ENCODE results near the gene DNTT.

Gene DNTT

DNA sequence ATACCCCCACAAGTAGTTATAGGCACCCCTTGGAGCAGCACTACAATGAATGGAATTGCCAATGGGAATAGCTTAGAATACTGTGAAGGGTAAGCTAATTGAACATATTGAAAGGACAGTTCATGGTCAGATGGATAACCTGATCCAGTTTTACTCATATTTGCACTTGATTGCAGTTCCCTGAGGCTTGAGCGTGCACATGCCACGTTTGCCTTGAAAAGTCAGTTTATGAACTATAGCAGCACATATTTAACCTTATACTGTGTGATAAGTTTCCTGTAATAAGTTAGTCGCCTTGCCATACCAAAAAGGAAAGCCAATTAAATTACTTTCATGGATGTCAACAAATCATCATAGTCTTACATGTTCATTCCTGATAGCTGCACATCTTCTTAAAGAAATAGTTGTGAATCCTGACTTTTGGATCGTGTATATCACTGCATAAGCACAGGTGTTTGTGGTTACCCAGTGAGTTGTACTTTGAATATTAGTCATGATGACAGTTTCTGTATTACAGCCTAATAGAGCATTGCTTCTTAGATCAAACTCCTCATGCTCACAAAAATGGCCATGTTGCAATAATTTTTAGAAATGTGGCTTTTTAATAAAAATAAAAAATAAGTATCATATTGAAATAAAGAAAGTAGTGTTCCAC is 21.6 kb downstream of the DNTT start:
- DNase-seq (ENCODE audit: low read depth in 1 of 2, low spot score in 1 of 2), result no peak
- no peak for TF ChIP-seq JUND (IDR thresholded peaks at IDR 0.05; ENCODE audit: low read depth)
- in situ Hi-C loops (cut with HindIII; ENCODE audit: low pct_unique_long_range_greater_than_20kb, low sequenced_read_pairs), result no loop called here

DNA sequence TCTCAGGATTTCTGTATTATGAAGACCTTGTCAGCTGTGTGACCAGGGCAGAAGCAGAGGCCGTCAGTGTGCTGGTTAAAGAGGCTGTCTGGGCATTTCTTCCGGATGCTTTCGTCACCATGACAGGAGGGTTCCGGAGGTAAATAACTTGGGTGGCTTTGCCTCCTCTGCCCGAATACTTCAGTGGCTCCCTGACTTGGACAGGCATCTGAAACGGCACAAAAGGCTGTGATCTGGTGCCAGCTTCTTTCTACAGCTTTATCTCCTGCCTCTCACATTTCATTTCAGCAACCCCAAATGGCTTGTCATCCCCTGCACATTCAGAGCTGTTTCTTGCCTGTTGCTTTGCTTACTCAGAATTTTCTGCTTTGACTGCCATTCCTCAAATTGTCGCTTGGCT is 23.2 kb downstream of the DNTT start:
- no peak for DNase-seq (ENCODE audit: low read depth in 1 of 2, low spot score in 1 of 2)
- TF ChIP-seq JUND (IDR thresholded peaks at IDR 0.05; ENCODE audit: low read depth), result no peak
- in situ Hi-C loops (cut with HindIII; ENCODE audit: low pct_unique_long_range_greater_than_20kb, low sequenced_read_pairs), result no loop called here

DNA sequence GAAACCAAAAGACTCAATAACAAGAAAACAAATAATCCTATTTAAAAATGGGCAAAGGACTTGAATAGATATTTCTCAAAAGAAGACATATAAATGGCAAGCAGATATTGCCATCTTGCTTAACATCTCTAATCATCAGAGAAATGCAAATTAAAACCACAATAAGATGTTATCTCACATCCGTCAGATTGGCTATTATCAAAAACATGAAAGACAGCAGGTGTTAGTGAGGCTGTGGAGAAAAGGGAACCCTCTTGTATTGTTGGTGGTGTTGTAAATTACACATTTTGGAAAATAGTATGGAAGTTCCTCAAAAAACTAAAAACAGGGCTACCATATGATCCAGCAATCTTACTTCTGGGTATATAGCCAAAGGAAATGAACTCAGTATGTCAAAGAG is 28.9 kb downstream of the DNTT start:
- no peak for TF ChIP-seq JUND (IDR thresholded peaks at IDR 0.05; ENCODE audit: low read depth)
- no peak for DNase-seq (ENCODE audit: low read depth in 1 of 2, low spot score in 1 of 2)
- in situ Hi-C loops (cut with HindIII; ENCODE audit: low pct_unique_long_range_greater_than_20kb, low sequenced_read_pairs), result no loop called here

DNA sequence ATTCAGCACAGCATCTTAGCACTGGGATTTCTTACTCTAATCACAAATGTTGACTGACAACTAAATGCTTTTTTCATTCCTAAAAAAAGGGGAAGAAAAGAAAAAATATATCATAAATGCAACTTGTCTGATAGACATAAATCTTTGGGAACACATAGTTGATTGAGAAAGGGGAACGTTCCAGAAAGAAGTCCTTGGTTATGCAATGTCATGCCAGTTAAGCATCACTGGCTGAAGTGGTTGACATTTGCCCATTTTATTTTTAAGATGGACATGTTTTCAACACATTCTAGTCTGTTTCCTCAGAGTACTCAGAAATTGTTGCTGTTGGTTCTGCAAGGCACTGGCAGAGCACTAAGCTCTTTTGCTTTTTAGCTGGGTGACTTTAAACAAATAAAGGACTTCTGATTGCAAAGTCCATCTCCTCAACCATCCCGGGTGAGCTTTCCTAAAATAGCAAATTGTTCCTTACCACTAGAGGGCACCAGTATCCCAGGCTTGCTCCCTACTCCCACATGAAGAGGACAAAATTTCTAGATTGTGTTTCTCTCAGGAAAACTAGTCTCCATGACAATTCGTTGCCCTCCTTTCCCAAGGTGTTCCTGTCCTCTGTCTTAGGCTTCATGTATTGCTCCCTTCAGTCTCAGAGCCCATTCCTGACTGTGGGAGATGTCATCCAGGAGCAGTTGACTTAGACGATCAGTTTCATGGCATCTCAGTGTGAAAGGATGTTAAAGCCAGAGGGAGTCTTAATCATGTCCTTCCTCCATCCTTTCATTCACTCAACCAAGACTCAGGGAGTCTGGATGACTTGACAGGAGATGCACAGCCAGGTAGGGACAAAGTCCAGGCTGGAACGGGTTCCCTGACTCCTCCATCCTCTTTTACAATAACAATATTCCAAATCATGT is 30.6 kb downstream of the DNTT start:
- no peak for TF ChIP-seq JUND (IDR thresholded peaks at IDR 0.05; ENCODE audit: low read depth)
- DNase-seq (ENCODE audit: low read depth in 1 of 2, low spot score in 1 of 2), result peak; percentile 51 to 67
- in situ Hi-C loops (cut with HindIII; ENCODE audit: low pct_unique_long_range_greater_than_20kb, low sequenced_read_pairs), result no loop called here

DNA sequence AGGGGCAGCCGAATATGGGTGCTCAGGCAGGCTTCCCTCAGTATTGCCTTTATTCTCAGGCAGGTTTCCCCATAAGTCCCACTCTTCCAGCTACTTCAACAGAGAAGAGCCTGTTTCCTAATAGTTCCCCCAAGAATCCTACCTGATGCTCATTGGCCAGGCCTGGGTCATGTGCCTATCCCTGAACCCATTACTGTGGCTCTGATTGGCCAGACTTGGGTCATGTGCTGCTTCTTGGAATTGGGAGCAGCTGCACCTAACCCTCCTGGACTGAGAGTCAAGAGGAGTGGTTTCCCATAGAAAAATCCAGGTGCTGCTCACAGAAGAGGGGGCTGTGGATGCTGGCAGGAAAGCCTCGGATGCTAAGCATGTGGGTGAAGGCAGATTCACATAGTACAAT is 32.9 kb downstream of the DNTT start:
- in situ Hi-C loops (cut with HindIII; ENCODE audit: low pct_unique_long_range_greater_than_20kb, low sequenced_read_pairs), result no loop called here
- no peak for TF ChIP-seq JUND (IDR thresholded peaks at IDR 0.05; ENCODE audit: low read depth)
- DNase-seq (ENCODE audit: low read depth in 1 of 2, low spot score in 1 of 2), result no peak

DNA sequence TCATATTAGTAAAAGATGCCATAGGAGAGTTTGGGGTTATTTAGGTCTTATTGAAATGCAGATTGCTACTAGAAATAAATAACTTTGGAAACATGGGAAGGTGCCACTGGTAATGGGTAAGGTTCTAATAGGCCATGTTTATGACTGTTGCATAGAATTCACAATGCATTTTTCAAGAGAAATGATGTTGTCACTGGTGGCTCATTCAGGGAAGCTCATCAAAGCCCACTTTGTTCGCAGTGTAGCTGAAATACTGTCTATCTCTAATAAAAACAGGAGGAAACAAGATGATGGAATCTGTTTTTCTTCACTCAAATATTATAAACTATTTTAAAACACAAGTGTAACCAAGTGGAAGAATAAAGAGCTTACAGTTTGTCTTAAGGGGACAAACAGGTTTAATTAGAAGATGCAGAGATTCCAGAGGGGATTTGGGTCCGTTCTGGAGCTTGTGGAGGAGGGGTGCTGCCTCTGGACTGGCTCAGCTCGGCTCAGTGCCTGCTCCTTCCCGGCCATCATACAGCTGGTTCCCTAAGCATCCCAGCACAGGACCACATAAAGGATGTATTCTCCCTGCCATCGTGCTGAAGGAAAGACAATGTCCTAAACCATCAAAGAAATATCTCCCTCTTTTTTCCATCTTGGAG is 34.2 kb downstream of the DNTT start:
- no peak for DNase-seq (ENCODE audit: low read depth in 1 of 2, low spot score in 1 of 2)
- in situ Hi-C loops (cut with HindIII; ENCODE audit: low pct_unique_long_range_greater_than_20kb, low sequenced_read_pairs), result no loop called here
- no peak for TF ChIP-seq JUND (IDR thresholded peaks at IDR 0.05; ENCODE audit: low read depth)

DNA sequence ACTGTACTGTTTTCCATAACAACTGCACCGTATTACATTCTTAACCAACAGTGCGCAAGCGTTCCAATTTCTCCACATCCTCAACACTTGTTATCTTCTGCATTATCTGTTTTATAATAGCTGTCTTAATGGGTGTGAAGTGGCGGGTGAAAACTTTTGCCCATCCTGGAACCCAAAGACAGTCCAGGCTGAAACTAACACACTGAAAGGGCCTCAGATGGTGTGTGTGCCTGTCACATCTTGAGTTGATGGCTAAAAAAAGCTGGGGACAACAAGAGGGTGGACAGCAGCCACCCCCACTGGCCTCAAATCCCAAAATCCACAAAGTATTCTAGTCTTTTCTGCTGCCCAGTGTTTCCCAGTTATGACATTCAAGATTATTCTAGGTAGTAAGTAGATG is 35.1 kb downstream of the DNTT start:
- TF ChIP-seq JUND (IDR thresholded peaks at IDR 0.05; ENCODE audit: low read depth), result no peak
- DNase-seq (ENCODE audit: low read depth in 1 of 2, low spot score in 1 of 2), result no peak
- in situ Hi-C loops (cut with HindIII; ENCODE audit: low pct_unique_long_range_greater_than_20kb, low sequenced_read_pairs), result no loop called here

DNA sequence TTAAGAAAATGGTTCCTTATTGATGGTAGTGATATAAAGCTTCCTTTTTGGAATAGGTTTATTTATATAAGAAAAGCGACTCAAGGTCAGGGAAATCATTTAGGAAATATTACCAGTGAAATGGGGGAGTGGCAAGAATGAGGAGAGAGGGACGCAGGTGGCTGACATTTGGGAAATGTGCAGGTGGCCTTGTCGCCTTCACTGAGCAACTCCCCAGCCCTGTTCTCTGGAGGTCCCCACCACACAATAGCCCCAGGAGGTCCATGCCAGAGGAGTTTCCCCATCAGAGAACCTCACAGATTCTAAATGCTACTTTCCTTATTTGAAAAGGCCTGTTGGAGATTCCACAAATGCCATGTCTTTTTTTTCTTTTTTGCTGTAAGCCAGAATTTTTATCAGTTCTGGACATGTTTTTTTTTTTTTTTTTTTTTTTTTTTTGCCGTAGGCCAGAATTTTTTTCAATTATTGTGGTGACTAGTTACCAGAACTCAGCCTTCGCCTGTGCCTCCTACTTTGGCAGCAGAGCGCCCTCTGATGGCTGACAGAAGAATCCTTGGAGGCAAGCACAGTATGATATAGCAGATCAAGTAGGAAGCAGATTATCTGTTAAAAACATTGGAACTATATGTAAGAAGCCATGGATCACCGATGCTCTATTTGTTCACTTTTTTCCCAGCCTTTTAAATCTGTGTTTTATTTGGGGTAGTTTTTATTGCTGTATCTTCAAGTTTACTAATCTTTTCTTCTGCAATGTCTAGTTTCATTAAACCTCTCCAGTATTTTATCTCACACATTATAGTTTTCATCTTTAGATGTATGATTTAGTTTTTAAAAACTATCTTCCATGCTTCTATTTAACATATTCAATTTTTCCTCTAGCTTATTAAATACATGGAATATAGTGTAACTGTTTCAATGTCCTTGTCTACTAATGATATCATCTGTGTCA is 36.0 kb downstream of the DNTT start:
- TF ChIP-seq JUND (IDR thresholded peaks at IDR 0.05; ENCODE audit: low read depth), result no peak
- in situ Hi-C loops (cut with HindIII; ENCODE audit: low pct_unique_long_range_greater_than_20kb, low sequenced_read_pairs), result no loop called here
- DNase-seq (ENCODE audit: low read depth in 1 of 2, low spot score in 1 of 2), result peak; percentile 17 to 79

DNA sequence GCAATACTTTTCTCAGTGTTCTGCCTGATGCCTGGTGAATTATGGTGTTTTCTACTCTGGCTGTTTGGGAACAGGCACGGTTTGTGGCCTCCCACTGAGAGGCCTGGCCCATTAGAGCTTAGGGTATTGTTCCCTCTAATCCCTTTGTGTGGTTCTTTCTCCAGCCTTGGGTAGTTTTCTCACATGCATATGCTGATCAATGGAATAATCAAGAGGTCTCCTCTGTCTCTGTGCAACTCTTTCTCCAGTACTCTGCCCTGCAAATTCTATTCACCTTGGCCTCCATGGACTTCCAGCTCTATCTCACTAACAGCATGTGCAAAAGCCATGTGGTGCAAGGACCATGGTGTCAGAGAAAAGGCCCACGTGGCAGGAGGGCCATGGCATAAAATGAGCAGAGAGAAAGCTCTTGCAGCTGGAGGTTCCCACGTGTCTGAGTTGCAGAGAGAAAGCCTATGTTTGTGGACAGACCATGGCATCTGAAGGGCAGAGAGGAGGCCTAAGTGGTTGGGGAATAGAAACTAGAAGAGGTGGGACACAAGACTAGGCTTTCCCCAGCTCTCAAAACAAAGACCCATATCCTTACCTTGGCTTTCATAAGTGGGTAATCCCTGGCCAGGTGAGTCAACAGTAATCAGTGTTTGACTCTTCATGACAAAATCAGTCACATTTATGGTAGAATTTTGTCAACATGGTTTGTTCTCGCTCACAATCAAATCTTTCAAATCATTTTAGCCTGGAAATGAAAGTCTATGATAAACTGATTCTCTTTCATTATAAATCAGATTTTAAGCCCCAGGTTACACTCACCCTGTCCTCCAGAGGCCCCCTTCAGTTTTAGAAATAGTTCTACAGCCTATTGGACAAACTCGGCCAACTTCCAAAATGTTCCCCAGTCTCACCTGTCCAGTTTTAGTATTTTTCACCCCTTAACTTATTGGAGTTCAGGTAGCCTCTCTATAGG is 37.3 kb downstream of the DNTT start:
- in situ Hi-C loops (cut with HindIII; ENCODE audit: low pct_unique_long_range_greater_than_20kb, low sequenced_read_pairs), result no loop called here
- DNase-seq (ENCODE audit: low read depth in 1 of 2, low spot score in 1 of 2), result no peak
- TF ChIP-seq JUND (IDR thresholded peaks at IDR 0.05; ENCODE audit: low read depth), result no peak

DNA sequence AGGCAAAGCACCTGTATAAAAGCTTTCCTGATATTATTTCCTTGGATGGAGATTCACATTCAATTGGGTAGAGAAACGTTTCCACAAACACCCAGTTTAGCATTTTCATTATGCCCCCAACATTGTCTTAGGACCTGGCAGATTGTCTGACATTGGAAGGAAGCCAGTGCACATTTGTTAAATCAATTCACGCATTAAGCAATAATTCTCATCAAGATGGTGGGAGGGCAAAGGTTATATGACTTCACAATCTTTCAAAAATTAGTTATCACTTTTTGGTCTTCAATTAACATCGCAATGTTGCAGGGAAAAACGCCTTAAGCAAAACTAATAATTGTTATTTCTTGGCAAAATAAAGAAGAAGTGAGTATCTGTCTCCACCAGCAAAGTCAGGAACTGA is 38.2 kb downstream of the DNTT start:
- no peak for TF ChIP-seq JUND (IDR thresholded peaks at IDR 0.05; ENCODE audit: low read depth)
- in situ Hi-C loops (cut with HindIII; ENCODE audit: low pct_unique_long_range_greater_than_20kb, low sequenced_read_pairs), result no loop called here
- no peak for DNase-seq (ENCODE audit: low read depth in 1 of 2, low spot score in 1 of 2)

DNA sequence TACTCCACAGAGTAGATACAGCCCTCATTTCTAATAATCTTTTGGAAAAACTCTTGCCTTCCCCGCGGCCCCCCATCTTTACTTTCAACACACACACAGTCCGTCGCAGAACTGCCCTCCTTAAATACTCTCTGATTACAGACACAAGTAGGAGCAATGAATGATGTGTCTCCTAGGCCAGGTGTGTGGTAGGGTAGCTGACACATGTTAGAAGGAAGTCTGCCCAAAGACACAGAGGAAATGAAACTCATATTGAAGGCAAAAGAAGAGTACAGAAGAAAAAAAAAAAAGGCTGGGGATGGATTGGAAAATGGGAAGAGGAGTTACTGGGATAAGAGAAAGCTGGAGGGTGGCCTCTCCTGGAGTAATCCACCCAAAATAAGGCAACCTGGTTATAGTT is 39.9 kb downstream of the DNTT start:
- no peak for DNase-seq (ENCODE audit: low read depth in 1 of 2, low spot score in 1 of 2)
- in situ Hi-C loops (cut with HindIII; ENCODE audit: low pct_unique_long_range_greater_than_20kb, low sequenced_read_pairs), result no loop called here

More for the DNA sequence above, 39.9 kb downstream of the DNTT start:
- no peak for TF ChIP-seq JUND (IDR thresholded peaks at IDR 0.05; ENCODE audit: low read depth)
